ENCODE results near the gene TSSC4. TPM values are rescaled to one million over a fixed set of nuclear protein-coding genes. Genes with fewer than 3 reads are reported as not detected.

The TSSC4 gene
- total RNA-seq, 2 experiments from 2014 or later, result 40.4 to 50.9 TPM

GRCh38 chr11:2369896-2370295, 30.7 kb upstream of the TSSC4 start:
- H3K9me3 ChIP-seq (ENCODE audit: low read length), result no peaks in the 10 kb centered on the region
- H4K20me1 ChIP-seq (ENCODE audit: insufficient read depth, low read length), result no peaks in the 10 kb centered on the region
- BruUV-seq (replicated peaks), result no TSS peak
- H2AFZ ChIP-seq (ENCODE audit: low read length), result no peak overlapping the region
- no peaks in the 10 kb centered on the region for H3K79me2 ChIP-seq (ENCODE audit: insufficient read depth, low read depth, low read length)
- no peak for DNase-seq (ENCODE audit: low spot score)
- no peaks in the 10 kb centered on the region for H3K36me3 ChIP-seq (ENCODE audit: insufficient read depth, low read length)
- TF ChIP-seq CTCF (conservative IDR thresholded peaks at IDR 0.05; ENCODE audit: low read length), result no peak
- no peak for TF ChIP-seq EZH2phosphoT487 (IDR thresholded peaks at IDR 0.05; ENCODE audit: borderline replicate concordance, low read depth, low read length)
- ChIA-PET POLR2A (no interaction called here), CTCF (ENCODE audit: unreplicated experiment) (no interaction called here)
- no peak overlapping the region for H3K4me3 ChIP-seq (ENCODE audit: low read depth, low read length, poor library complexity, severe bottlenecking)
- no peaks in the 10 kb centered on the region for H3K9me2 ChIP-seq (ENCODE audit: insufficient read depth, low read length)
- no peak overlapping the region for H3K4me2 ChIP-seq (ENCODE audit: low read length)
- intact Hi-C loops (cut with micrococcal nuclease; ENCODE audit: unreplicated experiment), result no loop called here
- no peaks in the 10 kb centered on the region for H3K4me1 ChIP-seq (ENCODE audit: insufficient read depth, low read length, poor library complexity, severe bottlenecking)
- no peak overlapping the region for H3K27ac ChIP-seq (ENCODE audit: low read depth, low read length, poor library complexity, severe bottlenecking)

GRCh38 chr11:2374456-2375201, 25.9 kb upstream of the TSSC4 start:
- ChIA-PET POLR2A (interaction anchor here (0.6 kb wide), 1 partner anchor 1397 kb away, joined by 3 read pairs; no protein-coding TSS in a partner anchor), CTCF (ENCODE audit: unreplicated experiment) (no interaction called here)
- intact Hi-C loops (cut with micrococcal nuclease; ENCODE audit: unreplicated experiment), result no loop called here
- BruUV-seq (replicated peaks), result no TSS peak
- no peaks in the 10 kb centered on the region for H3K9me2 ChIP-seq (ENCODE audit: insufficient read depth, low read length)
- no peak for DNase-seq (ENCODE audit: low spot score)
- H3K79me2 ChIP-seq (ENCODE audit: insufficient read depth, low read depth, low read length), result peaks cover 23% of the 10 kb centered on the region
- H3K9me3 ChIP-seq (ENCODE audit: low read length), result no peaks in the 10 kb centered on the region
- H3K27ac ChIP-seq (ENCODE audit: low read depth, low read length, poor library complexity, severe bottlenecking), result no peak overlapping the region
- peaks cover 13% of the 10 kb centered on the region for H4K20me1 ChIP-seq (ENCODE audit: insufficient read depth, low read length)
- no peak for TF ChIP-seq CTCF (conservative IDR thresholded peaks at IDR 0.05; ENCODE audit: low read length)
- TF ChIP-seq EZH2phosphoT487 (IDR thresholded peaks at IDR 0.05; ENCODE audit: borderline replicate concordance, low read depth, low read length), result no peak
- no peak overlapping the region for H3K4me2 ChIP-seq (ENCODE audit: low read length)
- no peak overlapping the region for H3K4me3 ChIP-seq (ENCODE audit: low read depth, low read length, poor library complexity, severe bottlenecking)
- H3K4me1 ChIP-seq (ENCODE audit: insufficient read depth, low read length, poor library complexity, severe bottlenecking), result peaks cover 8% of the 10 kb centered on the region
- H2AFZ ChIP-seq (ENCODE audit: low read length), result no peak overlapping the region
- peaks cover 13% of the 10 kb centered on the region for H3K36me3 ChIP-seq (ENCODE audit: insufficient read depth, low read length)

GRCh38 chr11:2375341-2375853, 25.2 kb upstream of the TSSC4 start:
- TF ChIP-seq CTCF (conservative IDR thresholded peaks at IDR 0.05; ENCODE audit: low read length), result no peak
- no peak for TF ChIP-seq EZH2phosphoT487 (IDR thresholded peaks at IDR 0.05; ENCODE audit: borderline replicate concordance, low read depth, low read length)
- Histone ChIP-seq H3K27ac (ENCODE audit: low read depth, low read length, poor library complexity, severe bottlenecking) (no peak overlapping the region), H3K4me2 (ENCODE audit: low read length) (no peak overlapping the region), H3K4me1 (ENCODE audit: insufficient read depth, low read length, poor library complexity, severe bottlenecking) (peaks cover 15% of the 10 kb centered on the region), H3K9me3 (ENCODE audit: low read length) (no peaks in the 10 kb centered on the region), H4K20me1 (ENCODE audit: insufficient read depth, low read length) (peaks cover 20% of the 10 kb centered on the region), H3K4me3 (ENCODE audit: low read depth, low read length, poor library complexity, severe bottlenecking) (no peak overlapping the region), H2AFZ (ENCODE audit: low read length) (no peak overlapping the region), H3K79me2 (ENCODE audit: insufficient read depth, low read depth, low read length) (peaks cover 30% of the 10 kb centered on the region), H3K36me3 (ENCODE audit: insufficient read depth, low read length) (peaks cover 20% of the 10 kb centered on the region), H3K9me2 (ENCODE audit: insufficient read depth, low read length) (no peaks in the 10 kb centered on the region)
- ChIA-PET CTCF (ENCODE audit: unreplicated experiment) (no interaction called here), POLR2A (interaction anchor here (0.5 kb wide), 1 partner anchor 11 kb away, joined by 3 read pairs; no protein-coding TSS in a partner anchor)
- DNase-seq (ENCODE audit: low spot score), result no peak
- no TSS peak for BruUV-seq (replicated peaks)
- intact Hi-C loops (cut with micrococcal nuclease; ENCODE audit: unreplicated experiment), result no loop called here

Data from OCI-LY7 (cell line).